Mesenchymal stem cell (in vitro differentiated cells and primary cell): ENCODE data around the gene USP7.

ENCODE experiments used
- DNase-seq: peaks from one replicate; pipeline ENCODE4 v3.0.0-alpha.2; 2013
- H2AFZ ChIP-seq: one replicate; pipeline ENCODE4 v1.6.1; 2013; ENCODE audit warnings: low read depth, mild to moderate bottlenecking, control low read depth, inconsistent platforms, low read length, moderate library complexity
- H2AK5ac ChIP-seq: 2 replicates; pipeline ENCODE4 v1.6.1; 2013; ENCODE audit warnings: low read length, moderate library complexity, mild to moderate bottlenecking, inconsistent platforms; ENCODE audit not compliant: severe bottlenecking
- H2BK120ac ChIP-seq: one replicate; pipeline ENCODE4 v1.6.1; 2013; ENCODE audit warnings: low read depth, mild to moderate bottlenecking, inconsistent platforms, low read length, moderate library complexity
- H2BK12ac ChIP-seq, 2 experiments: one replicate each; pipeline ENCODE4 v1.6.1; 2013; ENCODE audit warnings: inconsistent platforms in 2 of 2, low read length in 2 of 2, mild to moderate bottlenecking in 2 of 2, moderate library complexity in 2 of 2, control low read depth in 1 of 2
- H2BK15ac ChIP-seq: one replicate; pipeline ENCODE4 v1.6.1; 2013; ENCODE audit warnings: mild to moderate bottlenecking, low read depth, inconsistent platforms; ENCODE audit not compliant: poor library complexity, severe bottlenecking
- H2BK5ac ChIP-seq: 2 replicates; pipeline ENCODE4 v1.6.1; 2013; ENCODE audit warnings: low read depth, mild to moderate bottlenecking, low read length, control low read depth, inconsistent platforms; ENCODE audit not compliant: poor library complexity, severe bottlenecking
- H3K14ac ChIP-seq, 2 experiments: one replicate each; pipeline ENCODE4 v1.6.1; 2013; ENCODE audit warnings: inconsistent platforms in 2 of 2, low read length in 2 of 2, control low read depth in 1 of 2, mild to moderate bottlenecking in 1 of 2, moderate library complexity in 1 of 2
- H3K18ac ChIP-seq, 2 experiments: one replicate each; pipeline ENCODE4 v1.6.1; 2013; ENCODE audit warnings: inconsistent platforms in 2 of 2, low read length in 2 of 2, control low read depth in 1 of 2, low read depth in 1 of 2, mild to moderate bottlenecking in 1 of 2
- H3K23ac ChIP-seq, 2 experiments: one replicate each; pipeline ENCODE4 v1.6.1; 2013; ENCODE audit warnings: inconsistent platforms in 2 of 2, low read length in 2 of 2, mild to moderate bottlenecking in 2 of 2, moderate library complexity in 2 of 2, control low read depth in 1 of 2
- H3K27ac ChIP-seq: 2 replicates; pipeline ENCODE4 v1.5.1; 2013; ENCODE audit warnings: mild to moderate bottlenecking, moderate library complexity, low read length, control low read depth, inconsistent platforms; ENCODE audit not compliant: poor library complexity, severe bottlenecking
- H3K27me3 ChIP-seq, 2 experiments: 2 replicates each; pipeline versions ENCODE4 v1.6.1 to v1.7.0; 2013; ENCODE audit warnings: low read length in 2 of 2, mild to moderate bottlenecking in 2 of 2, moderate library complexity in 2 of 2, control low read depth in 1 of 2, inconsistent platforms in 1 of 2; ENCODE audit not compliant: control insufficient read depth in 1 of 2, insufficient read depth in 1 of 2
- H3K36me3 ChIP-seq, 2 experiments: 2 replicates each; pipeline versions ENCODE4 v1.6.1 to v1.7.0; 2013; ENCODE audit warnings: low read length in 2 of 2, control low read depth in 1 of 2, inconsistent platforms in 1 of 2, low read depth in 1 of 2, mild to moderate bottlenecking in 1 of 2; ENCODE audit not compliant: insufficient read depth in 2 of 2, control insufficient read depth in 1 of 2
- H3K4ac ChIP-seq, 2 experiments: one replicate each; pipeline ENCODE4 v1.6.1; 2013; ENCODE audit warnings: inconsistent platforms in 2 of 2, low read length in 2 of 2, mild to moderate bottlenecking in 2 of 2, moderate library complexity in 2 of 2, control low read depth in 1 of 2, low read depth in 1 of 2
- H3K4me1 ChIP-seq: 2 replicates; pipeline ENCODE4 v1.6.1; 2013; ENCODE audit warnings: low read depth, low read length, control low read depth; ENCODE audit not compliant: control insufficient read depth, insufficient read depth
- H3K4me2 ChIP-seq: 2 replicates; pipeline ENCODE4 v1.6.1; 2013; ENCODE audit warnings: low read length, mild to moderate bottlenecking, inconsistent platforms; ENCODE audit not compliant: poor library complexity, severe bottlenecking
- H3K4me3 ChIP-seq, 2 experiments: 2 replicates each; pipeline versions ENCODE4 v1.5.1 to v1.7.0; 2013; ENCODE audit warnings: low read length in 2 of 2, mild to moderate bottlenecking in 2 of 2, control low read depth in 1 of 2, low read depth in 1 of 2; ENCODE audit not compliant: insufficient read depth in 1 of 2
- H3K79me1 ChIP-seq: replicated peaks from 2 replicates; pipeline ENCODE4 v1.6.1; 2013; ENCODE audit warnings: mild to moderate bottlenecking, control low read depth, low read length, inconsistent platforms; ENCODE audit not compliant: poor library complexity, severe bottlenecking
- H3K9ac ChIP-seq: 2 replicates; pipeline ENCODE4 v1.7.0; 2013; ENCODE audit warnings: mild to moderate bottlenecking, low read length, moderate library complexity
- H3K9me3 ChIP-seq: 2 replicates; pipeline ENCODE4 v1.7.0; 2013; ENCODE audit warnings: mild to moderate bottlenecking, low read length; ENCODE audit not compliant: control insufficient read depth
- H4K8ac ChIP-seq: one replicate; pipeline ENCODE4 v1.6.1; 2013; ENCODE audit warnings: inconsistent platforms, mild to moderate bottlenecking, low read length, moderate library complexity
- H4K91ac ChIP-seq: one replicate; pipeline ENCODE4 v1.6.1; 2013; ENCODE audit warnings: mild to moderate bottlenecking, low read length, inconsistent platforms
- WGBS: methylation state at CpG from one replicate; pipeline ENCODE4 v1.1.7; 2013; ENCODE audit warnings: mixed read lengths; 5-methylcytosine and 5-hydroxymethylcytosine counted together

USP7 gene

DNA sequence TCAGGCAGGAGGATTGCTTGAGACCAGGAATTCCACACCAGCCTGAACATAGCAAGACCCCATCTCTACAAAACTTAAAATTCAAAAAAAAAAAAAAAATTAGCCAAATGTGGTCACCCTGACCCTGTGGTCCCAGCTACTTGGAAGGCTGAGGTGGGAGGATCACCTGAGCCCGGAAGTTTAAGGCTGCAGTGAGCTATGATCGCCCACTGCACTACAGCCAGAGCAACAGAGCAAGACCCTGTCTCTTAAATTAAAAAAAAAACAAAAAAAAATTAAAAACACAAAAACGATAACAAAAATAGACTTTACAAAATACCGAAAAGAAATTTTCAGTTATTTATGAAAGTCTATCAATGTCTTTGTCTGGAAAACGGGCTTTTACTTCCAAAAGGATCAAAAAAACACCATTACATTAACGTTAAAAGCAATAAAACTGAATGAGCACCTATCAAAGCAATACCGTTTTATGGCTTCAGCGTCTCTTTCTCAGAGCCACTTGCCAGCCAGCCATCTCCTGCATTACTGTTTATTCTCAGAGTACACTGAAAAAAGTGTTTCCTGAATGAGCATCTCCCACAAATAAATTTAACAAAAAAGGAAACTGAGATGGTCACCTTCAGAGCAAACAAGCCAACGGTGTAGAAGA is 6.1 kb downstream of the USP7 start:
- Histone ChIP-seq H3K18ac (peak overlapping the region; percentile 40 to 56), H3K4ac (no peak overlapping the region)
- 63% methylated on average over 9 of the region's 9 CpGs for WGBS

DNA sequence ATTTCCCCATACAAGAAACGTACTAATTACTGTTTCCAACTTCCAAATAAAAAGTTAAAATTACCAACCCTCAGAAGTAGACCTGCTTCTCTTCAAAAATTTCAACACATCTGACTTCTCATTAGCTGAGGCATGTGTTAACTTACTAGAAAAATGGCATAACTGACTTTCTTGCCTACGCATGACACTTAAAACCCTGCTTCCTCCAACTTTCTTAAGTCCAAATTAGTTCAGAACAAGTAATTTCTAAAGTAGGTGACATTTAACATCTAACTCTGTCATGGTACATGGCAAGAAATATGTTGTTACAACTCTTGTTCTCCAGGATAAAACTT is 6.7 kb downstream of the USP7 start:
- no peak overlapping the region for H3K23ac ChIP-seq
- no peak overlapping the region for H3K4ac ChIP-seq
- no peaks in the 10 kb centered on the region for H3K9me3 ChIP-seq
- no peaks in the 10 kb centered on the region for H3K79me1 ChIP-seq
- no peak overlapping the region for H2AK5ac ChIP-seq
- no peak overlapping the region for H4K91ac ChIP-seq
- H2BK15ac ChIP-seq: no peak overlapping the region
- H3K27ac ChIP-seq: no peak overlapping the region
- 81% methylated on average over 1 of the region's 2 CpGs for WGBS
- H2BK12ac ChIP-seq: no peak overlapping the region
- H2BK5ac ChIP-seq: no peak overlapping the region
- no peak overlapping the region for H4K8ac ChIP-seq
- no peak overlapping the region for H3K9ac ChIP-seq
- peaks cover 35% of the 10 kb centered on the region for H3K4me1 ChIP-seq
- H3K18ac ChIP-seq: no peak overlapping the region
- no peak overlapping the region for H3K14ac ChIP-seq
- H3K4me2 ChIP-seq: no peak overlapping the region
- no peak overlapping the region for H3K4me3 ChIP-seq
- H2AFZ ChIP-seq: no peak overlapping the region
- no peak overlapping the region for H2BK120ac ChIP-seq
- no peak for DNase-seq
- no peaks in the 10 kb centered on the region for H3K36me3 ChIP-seq
- H3K27me3 ChIP-seq: no peaks in the 10 kb centered on the region

More for the DNA sequence above, 6.1 kb downstream of the USP7 start:
- H2BK120ac ChIP-seq: no peak overlapping the region
- no peak overlapping the region for H2AFZ ChIP-seq
- H3K4me2 ChIP-seq: no peak overlapping the region
- no peak overlapping the region for H4K8ac ChIP-seq
- no peak overlapping the region for H4K91ac ChIP-seq
- peaks cover 32% of the 10 kb centered on the region for H3K4me1 ChIP-seq
- H2BK12ac ChIP-seq: no peak overlapping the region
- no peak overlapping the region for H2BK5ac ChIP-seq
- no peaks in the 10 kb centered on the region for H3K36me3 ChIP-seq
- no peak overlapping the region for H3K14ac ChIP-seq
- no peak overlapping the region for H2AK5ac ChIP-seq
- no peak overlapping the region for H3K23ac ChIP-seq
- no peak overlapping the region for H2BK15ac ChIP-seq
- peak overlapping the region; percentile 20 for H3K9ac ChIP-seq
- H3K4me3 ChIP-seq: no peak overlapping the region
- no peaks in the 10 kb centered on the region for H3K27me3 ChIP-seq
- DNase-seq: no peak
- no peaks in the 10 kb centered on the region for H3K79me1 ChIP-seq
- H3K9me3 ChIP-seq: no peaks in the 10 kb centered on the region
- H3K27ac ChIP-seq: no peak overlapping the region

DNA sequence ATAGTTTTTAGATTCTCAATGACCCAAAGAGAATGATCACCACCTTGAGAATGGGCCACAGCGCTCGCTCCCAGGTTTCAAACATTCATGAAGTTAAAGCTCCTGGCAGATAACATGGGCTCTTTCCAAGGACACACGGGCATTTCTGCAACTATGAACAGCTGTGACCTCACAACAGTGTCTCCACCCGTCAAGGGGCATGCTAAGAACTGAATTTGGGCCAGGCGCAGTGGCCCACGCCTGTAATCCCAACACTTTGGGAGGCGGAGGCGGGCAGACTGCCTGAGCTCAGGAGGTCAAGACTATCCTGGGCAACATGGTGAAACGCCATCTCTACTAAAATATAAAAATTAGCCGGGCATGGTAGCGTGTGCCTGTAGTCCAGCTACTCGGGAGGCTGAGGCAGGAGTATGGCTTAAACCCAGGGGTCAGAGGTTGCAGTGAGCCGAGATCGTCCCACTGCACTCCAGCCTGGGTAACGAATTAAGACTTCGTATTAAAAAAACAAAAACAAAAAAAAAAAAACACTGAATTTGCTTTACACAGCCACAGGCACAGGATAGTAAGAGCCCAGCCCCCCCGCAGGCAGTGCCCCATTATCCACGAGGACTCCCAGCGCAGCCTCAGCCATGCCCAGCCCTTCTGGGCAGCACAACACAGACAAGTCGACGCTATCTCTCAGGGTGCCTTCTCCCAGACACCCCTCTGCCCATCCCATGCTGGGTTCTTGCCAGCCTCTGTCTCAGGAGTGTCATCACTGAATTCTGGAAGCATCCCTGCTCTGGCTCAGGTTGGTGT is 7.2 kb downstream of the USP7 start:
- peaks cover 38% of the 10 kb centered on the region for H3K4me1 ChIP-seq

DNA sequence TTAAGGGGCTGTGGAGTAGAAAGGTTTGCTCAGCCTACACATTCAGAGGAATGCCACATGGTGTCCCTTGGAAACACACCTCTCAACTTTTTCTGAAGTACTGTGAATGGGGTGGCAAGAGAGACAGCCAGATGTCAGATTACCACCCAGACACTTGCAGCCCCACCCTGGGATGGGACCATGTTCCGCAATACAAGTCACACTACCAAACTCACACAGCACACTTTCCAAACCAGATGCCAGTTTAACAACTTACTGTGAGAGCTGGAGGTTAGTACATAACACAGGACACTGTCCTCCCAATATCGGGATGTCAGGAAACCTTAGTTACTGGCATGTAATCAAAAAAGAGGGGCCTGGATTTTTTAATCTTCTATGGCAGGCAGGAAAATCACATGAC is 7.9 kb downstream of the USP7 start:
- Histone ChIP-seq H2AFZ (no peak overlapping the region), H3K36me3 (no peaks in the 10 kb centered on the region), H3K27me3 (no peaks in the 10 kb centered on the region), H3K4me3 (no peak overlapping the region), H3K23ac (peak overlapping the region in 1 of 2 experiments; percentile 9), H3K4ac (no peak overlapping the region), H2BK15ac (no peak overlapping the region), H4K91ac (no peak overlapping the region), H3K79me1 (no peaks in the 10 kb centered on the region), H3K9me3 (no peaks in the 10 kb centered on the region), H4K8ac (no peak overlapping the region), H3K27ac (no peak overlapping the region), H2AK5ac (no peak overlapping the region), H2BK120ac (no peak overlapping the region), H3K14ac (no peak overlapping the region), H3K9ac (no peak overlapping the region), H3K4me2 (no peak overlapping the region), H2BK12ac (no peak overlapping the region), H3K4me1 (peaks cover 40% of the 10 kb centered on the region), H3K18ac (no peak overlapping the region), H2BK5ac (no peak overlapping the region)
- WGBS: 63% methylated on average over 2 of the region's 2 CpGs
- peak; percentile 35 for DNase-seq

More for the DNA sequence above, 7.2 kb downstream of the USP7 start:
- Histone ChIP-seq H3K9ac (no peak overlapping the region), H2BK120ac (no peak overlapping the region), H3K9me3 (no peaks in the 10 kb centered on the region), H3K27ac (no peak overlapping the region), H2BK12ac (no peak overlapping the region), H3K36me3 (no peaks in the 10 kb centered on the region), H3K79me1 (no peaks in the 10 kb centered on the region), H3K4me3 (no peak overlapping the region), H2BK15ac (no peak overlapping the region), H2BK5ac (no peak overlapping the region), H3K23ac (no peak overlapping the region), H4K91ac (no peak overlapping the region), H3K27me3 (no peaks in the 10 kb centered on the region), H4K8ac (no peak overlapping the region), H3K14ac (peak overlapping the region in 1 of 2 experiments; percentile 9), H2AFZ (no peak overlapping the region), H3K18ac (peak overlapping the region in 1 of 2 experiments; percentile 6), H3K4ac (no peak overlapping the region), H2AK5ac (no peak overlapping the region), H3K4me2 (no peak overlapping the region)
- DNase-seq: no peak
- WGBS: 93% methylated on average over 21 of the region's 21 CpGs
